ENCODE measurements around the gene ADAP1.

Gene ADAP1

DNA sequence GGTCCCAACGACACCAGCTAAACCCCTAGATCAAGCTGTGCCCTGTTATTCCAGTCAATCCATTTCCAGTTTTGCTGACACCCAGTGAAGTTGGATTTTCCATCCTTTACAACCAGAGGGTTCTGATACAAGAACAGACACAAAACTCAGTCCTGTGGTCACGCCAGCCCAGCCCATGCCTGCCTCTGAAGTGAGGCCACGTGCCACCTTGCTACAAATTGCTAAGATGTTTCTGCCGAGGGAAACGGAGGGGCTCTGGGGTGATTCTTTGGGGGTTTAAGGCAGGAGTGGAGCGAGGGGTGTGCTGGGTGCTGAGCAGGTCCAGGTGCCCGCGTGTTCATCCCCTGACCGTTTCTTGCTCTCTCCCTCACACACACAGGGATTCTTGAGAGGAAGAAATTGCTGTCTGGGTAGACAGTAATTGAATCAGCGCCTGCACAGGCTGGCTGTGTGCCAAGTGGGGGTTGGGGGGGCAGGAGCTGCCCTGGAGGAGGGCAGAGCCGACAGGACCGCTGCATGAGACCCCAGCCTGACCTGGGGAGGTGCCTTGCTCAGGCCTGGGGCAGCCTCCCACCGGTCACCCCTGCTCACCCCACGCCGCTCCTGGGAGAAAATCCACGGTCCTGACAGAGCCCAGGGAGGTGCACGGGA, 38.1 kb downstream of the ADAP1 start:
- TF ChIP-seq, protein P1, sequence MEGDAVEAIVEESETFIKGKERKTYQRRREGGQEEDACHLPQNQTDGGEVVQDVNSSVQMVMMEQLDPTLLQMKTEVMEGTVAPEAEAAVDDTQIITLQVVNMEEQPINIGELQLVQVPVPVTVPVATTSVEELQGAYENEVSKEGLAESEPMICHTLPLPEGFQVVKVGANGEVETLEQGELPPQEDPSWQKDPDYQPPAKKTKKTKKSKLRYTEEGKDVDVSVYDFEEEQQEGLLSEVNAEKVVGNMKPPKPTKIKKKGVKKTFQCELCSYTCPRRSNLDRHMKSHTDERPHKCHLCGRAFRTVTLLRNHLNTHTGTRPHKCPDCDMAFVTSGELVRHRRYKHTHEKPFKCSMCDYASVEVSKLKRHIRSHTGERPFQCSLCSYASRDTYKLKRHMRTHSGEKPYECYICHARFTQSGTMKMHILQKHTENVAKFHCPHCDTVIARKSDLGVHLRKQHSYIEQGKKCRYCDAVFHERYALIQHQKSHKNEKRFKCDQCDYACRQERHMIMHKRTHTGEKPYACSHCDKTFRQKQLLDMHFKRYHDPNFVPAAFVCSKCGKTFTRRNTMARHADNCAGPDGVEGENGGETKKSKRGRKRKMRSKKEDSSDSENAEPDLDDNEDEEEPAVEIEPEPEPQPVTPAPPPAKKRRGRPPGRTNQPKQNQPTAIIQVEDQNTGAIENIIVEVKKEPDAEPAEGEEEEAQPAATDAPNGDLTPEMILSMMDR (IDR thresholded peaks at IDR 0.05; ENCODE audit: insufficient read depth, low read depth, low read length, missing control alignments), result no peak
- no peak for DNase-seq (ENCODE audit: low read depth)
- H3K4me3 ChIP-seq (ENCODE audit: low read depth, low read length), result no peak overlapping the region

DNA sequence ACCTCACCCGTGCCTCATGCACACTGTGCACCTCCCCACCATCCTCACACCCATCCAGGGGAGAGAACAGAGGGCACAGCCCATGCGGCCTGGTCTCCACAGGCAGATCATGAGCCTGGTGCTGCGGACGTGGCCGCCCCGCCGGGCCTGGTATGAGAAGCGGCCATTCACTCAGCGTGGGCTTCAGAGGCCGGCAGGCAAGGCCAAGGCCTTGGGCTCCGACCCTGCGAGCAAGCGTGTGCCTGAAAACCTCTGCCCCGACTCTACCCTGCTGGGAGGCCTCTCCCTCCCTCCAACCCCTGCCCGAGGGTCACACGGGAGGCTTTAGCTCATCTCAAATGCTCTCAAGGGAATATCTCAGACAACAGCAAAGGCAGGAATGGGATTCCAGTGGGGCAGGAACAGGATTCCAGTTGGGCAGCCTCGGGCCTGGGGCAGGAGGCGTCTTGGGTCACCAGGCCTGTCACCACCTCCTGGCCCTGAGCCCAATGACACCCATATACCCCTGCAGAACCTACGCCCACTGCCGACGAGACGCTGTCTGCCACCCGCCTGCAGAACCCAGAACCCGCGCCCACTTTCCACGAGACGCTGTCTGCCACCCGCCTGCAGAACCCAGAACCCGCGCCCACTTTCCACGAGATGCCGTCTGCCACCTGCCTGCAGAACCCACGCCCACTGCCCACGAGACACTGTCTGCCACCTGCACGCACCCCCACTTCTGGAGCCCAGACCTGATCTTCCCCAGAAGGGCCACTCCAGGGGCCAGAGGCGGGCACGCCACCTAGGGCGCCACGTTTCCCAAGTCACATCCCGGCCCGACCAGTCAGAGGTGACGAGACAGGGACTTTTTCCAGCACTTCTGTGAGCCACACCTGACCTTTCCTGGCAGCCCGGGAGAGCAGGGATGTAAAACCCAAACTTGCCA, 38.9 kb downstream of the ADAP1 start:
- no peak overlapping the region for H3K4me3 ChIP-seq (ENCODE audit: low read depth, low read length)
- no peak for DNase-seq (ENCODE audit: low read depth)
- TF ChIP-seq, protein P1 (IDR thresholded peaks at IDR 0.05; ENCODE audit: insufficient read depth, low read depth, low read length, missing control alignments), result no peak

DNA sequence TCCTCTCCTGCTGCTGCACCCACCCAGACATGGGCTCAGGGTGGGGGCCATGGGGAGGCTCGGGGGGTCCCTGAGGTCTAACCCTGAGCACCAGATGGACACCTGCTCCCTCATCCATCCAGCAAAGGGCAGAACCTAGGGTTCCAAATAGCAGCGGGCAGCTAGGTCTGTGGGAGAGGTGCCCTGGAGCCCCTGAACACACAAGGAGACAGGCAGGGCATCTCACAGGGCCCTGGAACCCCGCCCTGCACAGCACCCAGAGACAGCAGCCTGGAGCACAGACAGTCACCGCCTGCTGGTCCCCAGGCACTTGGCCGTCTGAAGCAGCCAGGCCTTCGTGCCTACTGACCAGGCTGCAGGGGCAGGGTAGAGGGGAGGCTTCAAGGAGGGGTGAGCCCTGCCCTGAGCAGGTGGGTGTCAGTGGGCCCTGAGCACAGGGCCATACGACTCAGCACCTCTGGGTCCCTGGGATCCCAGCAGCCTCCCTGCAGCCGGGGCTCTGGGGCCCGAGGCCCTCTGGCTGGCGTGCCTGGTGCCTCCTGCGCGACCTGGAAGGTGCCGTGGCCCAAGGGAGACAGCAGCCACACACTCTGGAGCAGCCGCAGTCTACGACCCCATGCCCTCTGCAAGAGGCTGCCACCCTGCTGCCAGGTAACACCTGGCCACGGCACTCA, 39.8 kb downstream of the ADAP1 start:
- TF ChIP-seq, protein P1 (IDR thresholded peaks at IDR 0.05; ENCODE audit: insufficient read depth, low read depth, low read length, missing control alignments), result no peak
- H3K4me3 ChIP-seq (ENCODE audit: low read depth, low read length), result no peak overlapping the region
- no peak for DNase-seq (ENCODE audit: low read depth)

DNA sequence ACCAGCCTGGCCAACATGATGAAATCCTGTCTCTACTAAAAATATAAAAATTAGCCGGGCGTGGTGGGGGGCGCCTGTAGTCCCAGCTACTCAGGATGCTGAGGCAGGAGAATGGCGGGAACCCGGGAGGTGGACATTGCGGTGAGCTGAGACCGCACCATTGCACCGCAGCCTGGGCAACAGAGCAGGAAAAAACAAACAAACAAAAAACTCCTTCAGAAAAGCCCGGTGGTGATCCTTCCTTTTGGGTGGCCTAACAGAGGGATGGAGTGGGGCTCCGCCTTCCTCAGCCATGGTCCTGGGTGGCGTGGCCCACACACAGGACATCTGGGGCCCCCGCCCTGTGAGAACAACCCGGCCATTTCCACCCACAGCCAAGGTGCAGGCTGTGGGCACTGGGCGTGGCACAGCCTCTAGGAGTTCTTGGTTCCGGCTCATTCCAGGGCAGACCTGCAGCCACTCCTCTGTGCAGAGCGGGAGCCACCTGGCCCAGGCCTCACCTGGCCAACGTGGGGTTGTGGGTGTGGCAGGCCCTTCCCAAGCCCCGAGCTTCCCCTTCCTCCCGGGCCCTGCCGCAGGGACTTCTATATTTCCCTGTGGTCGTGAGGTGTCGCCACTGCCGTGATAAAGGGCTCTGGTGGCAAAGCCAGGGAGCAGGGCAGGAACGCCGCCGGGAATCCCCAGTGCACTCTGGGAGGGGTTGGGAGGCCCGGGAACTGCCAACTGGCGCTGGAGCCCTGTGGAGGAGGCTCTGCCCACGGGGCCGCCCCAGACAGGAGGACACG, 40.6 kb downstream of the ADAP1 start:
- H3K4me3 ChIP-seq (ENCODE audit: low read depth, low read length), result no peak overlapping the region
- TF ChIP-seq, protein P1 (IDR thresholded peaks at IDR 0.05; ENCODE audit: insufficient read depth, low read depth, low read length, missing control alignments), result no peak
- no peak for DNase-seq (ENCODE audit: low read depth)

DNA sequence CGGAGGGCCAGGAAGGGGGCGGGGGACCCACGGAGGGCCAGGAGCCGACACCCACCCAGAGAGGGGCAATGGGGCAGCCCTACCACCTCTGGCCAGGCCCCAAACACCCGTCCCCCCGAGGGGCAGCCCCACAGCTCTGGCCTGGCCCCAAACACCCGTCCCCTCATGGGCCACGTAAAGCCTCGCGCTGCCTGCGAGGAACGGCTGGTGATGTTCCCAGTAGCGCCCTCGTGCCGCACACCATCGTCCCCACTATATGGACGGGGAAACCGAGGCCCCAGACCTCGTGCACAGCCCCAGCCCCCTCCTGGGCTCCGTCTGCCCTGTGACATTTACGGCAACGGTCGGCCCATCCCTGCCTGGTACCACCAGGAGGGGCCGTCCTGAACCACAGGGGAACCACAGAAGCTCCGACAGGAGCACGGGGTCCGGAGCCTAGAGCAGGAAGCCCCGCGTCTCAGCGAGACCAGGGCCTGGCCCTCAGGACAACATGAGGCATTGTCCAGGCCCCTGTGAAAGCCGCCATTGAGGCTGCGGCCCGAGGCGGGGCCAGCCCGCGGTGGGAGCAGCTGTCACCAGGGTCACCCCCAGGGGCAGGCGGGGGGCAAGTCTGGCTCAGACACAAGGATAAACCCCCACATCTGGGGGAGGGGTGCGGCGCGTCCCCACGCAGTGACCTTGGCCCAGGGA, 42.5 kb downstream of the ADAP1 start:
- TF ChIP-seq, protein P1 (IDR thresholded peaks at IDR 0.05; ENCODE audit: insufficient read depth, low read depth, low read length, missing control alignments), result no peak

DNA sequence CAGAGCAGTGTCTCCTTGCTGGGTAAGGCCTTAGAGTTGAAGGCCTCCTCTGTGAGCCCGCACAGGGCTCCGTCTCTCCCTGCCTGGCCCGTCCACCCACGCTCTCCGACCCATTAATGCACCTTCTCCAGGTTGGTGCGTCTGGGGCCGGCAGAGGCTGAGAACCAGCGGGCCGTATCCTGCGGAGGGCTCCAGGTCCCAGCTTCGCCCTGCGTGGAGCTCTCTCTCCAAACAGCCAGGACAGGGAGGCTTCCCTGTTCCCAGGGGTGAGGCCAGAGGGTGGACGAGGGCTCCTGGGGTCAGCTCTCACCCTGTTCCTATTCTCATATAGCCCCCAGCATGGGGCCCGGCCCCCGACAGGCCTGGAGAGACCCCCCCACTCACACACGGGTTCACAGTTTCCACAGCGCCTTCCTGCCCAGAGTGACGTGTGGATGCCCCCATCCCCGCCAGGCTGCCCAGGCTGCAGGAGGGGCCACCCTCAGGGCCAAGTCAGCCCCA, 43.5 kb downstream of the ADAP1 start:
- DNase-seq (ENCODE audit: low read depth), result no peak
- TF ChIP-seq, protein P1 (IDR thresholded peaks at IDR 0.05; ENCODE audit: insufficient read depth, low read depth, low read length, missing control alignments), result no peak
- H3K4me3 ChIP-seq (ENCODE audit: low read depth, low read length), result no peak overlapping the region

More for the DNA sequence above, 42.5 kb downstream of the ADAP1 start:
- H3K4me3 ChIP-seq (ENCODE audit: low read depth, low read length), result no peak overlapping the region
- DNase-seq (ENCODE audit: low read depth), result no peak

All from GM12865 (cell line).